Fibroblast of skin of left biceps (primary cell): ENCODE results near the gene ZNF148.
"Not testable (repeated sequence)": the region's sequence is repeated elsewhere in the genome, so short reads cannot be mapped to it uniquely, and the experiment has no call there.

Experiments
- DNase-seq, 2 experiments: peaks; one replicate each; pipeline ENCODE4 v3.0.0-alpha.2; 2013; ENCODE audit warnings: low read depth in 2 of 2

The ZNF148 gene

DNA sequence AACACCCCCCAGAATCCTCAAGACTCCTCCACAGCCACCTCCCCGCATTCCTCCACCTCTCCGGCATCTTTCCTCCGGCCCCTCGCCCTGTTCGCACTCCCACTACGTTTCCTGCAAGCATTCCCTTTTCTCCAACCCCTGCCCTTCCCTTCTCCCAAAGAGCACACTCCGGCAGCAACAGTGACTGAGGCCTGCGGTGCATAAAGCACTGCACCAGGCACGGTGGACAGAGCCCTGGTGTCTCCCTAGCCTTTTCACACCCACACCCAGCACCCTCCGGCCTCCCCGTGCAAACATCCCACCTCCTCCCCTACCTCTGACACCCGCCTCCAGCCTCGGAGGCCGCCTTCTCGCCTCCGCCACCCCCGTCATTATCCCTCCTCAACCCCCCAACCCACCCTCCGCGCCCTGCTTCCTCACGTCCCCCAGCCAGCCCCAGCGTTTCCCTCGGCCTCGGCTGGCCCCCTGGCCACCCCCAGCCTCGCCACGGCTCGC is 577 bp downstream of the ZNF148 start:
- DNase-seq, result no peak

DNA sequence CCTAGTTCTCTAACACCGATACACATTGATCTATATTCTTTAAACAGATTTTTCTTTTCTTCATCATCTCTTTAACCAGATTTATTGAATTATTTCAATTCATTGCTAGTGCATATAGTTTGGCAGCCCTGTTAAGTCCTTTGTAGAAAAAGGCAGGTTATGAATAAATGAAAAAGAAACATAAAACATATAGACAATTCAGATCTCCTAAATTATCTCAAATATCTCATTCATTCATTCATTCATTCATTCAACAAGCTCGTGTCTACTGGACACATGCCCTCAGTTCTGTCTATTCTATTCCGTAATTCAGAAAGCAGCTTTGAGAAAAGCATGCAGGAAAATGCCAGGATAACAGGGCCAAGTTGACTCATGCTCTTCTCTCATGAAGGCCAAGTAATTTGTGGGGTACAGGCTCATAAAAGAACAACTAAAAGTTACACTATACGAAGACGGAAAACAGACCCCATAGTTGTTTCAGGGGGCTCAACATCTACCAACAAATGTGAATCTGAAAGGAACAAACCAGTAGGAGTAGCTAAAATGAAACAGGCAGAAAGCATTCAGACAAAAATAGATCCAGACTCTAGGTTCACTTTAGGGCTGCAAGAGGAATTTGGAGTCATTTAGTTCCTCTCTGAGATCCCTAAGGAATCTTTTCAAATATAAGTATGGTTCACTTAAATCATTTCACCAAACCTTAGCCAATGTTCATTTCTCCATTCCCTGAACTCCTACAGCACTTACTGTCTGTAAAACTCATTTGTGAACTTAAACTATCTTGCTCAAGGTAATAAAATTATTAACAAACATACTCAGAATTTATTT is 7.5 kb downstream of the ZNF148 start:
- no peak for DNase-seq

DNA sequence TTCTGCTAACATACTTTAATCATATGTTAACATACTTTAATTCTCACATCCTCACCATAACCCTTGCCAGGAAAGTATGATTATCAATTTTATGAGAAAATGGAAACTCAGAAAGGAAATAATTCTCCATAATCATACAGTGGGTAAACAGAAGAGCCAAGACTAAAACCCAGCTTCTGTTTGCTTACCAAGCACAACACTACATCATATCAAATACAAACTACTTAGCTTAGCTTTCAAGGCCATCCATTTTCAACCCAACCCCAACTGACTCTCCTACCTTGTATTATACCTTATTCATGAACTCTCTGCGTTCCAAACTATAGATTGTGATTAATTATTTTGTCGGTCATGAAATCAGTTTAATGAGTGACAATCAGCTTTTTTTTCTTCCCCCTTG is 9.0 kb downstream of the ZNF148 start:
- no peak for DNase-seq

DNA sequence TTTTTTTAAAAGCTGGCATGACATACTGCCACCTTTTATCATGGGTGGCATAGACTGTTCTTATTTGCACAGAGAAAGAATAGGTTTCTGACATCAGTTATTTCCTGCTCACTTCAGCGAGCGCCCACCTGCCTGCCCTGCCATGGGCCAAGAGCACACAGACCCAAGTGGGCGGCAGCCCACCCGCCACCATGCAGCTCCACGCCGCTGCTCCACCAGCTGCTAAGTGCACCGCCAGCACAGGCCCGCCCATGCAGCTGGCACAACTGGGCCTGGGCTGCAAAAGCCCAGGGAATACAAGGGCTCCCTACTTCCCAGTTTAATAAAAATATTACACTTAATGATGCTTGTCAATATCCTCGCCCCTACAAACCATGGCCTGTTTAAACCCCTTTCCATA is 15.4 kb downstream of the ZNF148 start:
- DNase-seq, result no peak

DNA sequence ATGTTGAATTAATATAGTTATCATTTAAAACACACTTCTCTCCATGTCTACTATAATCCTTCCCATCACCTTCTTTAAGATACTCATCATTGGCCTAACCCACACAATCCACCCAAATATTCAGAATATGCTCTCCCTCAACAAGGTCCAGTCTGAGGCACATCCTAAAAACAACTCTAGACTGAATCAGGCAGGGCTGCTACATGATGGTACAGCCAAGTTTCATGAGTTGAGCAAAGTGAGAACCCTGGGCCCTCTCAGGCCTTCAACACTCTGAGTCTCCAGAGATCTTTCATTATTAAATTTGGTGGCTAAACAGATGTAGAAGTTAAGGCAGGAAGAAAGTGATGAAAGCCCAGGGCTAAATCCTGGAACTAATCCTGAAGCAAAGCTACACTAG is 16.2 kb downstream of the ZNF148 start:
- no peak for DNase-seq

DNA sequence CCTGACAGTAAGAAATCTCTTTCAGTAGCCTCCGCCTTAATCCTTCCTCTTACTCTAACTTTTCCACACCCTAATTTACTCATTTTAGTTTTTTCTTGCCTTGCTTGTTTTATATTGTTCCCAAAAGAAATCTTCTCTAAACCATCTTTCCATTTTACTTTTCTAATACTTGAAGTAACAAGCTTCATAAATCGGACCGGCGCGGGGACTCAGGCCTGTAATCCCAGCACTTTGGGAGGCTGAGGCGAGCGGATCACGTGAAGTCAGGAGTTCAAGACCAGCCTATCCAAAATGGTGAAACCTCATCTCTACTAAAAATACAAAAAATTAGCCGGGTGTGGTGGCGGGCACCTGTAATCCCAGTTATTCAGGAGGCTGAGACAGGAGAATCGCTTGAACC is 17.3 kb downstream of the ZNF148 start:
- DNase-seq, result no peak

DNA sequence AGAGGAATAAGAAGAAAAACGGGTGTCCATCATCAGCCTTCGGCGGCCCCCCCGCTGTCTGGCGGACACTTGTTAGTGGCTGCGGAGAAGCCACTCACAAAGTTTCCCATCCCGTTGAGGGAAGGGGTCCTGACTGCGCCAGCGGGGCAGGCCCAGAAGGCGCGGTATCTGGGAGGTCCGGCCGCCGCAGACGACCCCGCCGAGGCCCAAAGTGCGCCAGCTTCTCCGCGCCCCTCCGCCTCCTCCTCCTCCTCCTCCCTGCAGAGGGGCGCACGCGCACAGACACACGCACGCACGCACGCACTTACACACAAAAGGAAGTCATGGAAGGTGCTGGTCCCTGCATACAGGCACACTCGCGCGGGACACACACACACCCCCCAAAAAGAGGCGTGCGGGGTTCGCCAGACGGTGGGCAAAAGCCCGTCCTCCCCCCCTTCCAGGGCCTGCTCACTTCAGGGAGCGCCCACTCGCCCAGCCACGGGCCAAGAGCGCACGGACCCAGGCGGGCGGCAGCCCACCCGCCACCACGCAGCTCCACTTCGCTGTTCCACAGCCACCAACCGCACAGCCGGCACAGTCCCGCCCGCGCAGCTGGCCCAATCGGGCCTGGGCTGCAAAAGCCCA is 18.0 kb downstream of the ZNF148 start:
- DNase-seq, result no peak

DNA sequence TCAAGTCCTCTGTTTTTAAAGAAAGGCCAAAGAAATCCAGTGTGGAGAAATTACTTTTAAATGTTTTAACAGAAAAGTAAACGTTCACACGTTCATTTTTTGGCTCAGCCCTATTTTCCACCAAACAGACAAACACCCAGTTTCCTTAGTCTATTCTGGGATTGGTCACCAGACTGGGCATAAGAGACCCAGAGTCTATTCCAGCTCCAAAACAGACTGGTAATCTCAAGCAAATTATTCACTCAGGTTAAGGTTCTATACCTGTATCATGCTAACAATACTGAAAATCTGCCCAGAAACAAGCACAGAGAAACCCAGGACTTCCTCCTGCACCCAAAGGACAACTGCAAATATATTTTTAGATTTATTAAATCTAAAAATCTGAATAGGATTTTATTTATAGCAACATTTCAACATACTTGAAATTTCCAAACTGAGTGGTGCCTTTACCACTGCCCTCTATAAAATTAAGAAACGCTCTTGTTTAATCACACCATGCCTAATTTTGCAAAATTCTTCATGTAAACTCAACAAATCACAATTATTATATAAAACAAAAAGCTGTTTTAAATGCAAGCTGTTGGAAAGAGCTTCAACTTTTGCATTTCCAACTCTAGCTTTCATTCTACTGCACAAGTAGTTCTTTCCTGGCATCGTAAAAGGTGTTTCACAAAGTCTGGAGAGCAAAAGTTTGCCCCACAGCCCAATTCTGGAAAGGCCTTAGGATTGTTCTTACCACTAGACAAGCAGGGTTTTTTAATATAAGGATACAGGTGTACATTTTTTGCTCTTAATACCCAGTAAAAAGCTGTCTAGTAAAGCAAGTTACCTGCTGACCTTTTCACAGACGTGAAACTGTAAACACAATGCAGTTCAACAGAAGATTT is 18.7 kb downstream of the ZNF148 start:
- DNase-seq, result no peak

DNA sequence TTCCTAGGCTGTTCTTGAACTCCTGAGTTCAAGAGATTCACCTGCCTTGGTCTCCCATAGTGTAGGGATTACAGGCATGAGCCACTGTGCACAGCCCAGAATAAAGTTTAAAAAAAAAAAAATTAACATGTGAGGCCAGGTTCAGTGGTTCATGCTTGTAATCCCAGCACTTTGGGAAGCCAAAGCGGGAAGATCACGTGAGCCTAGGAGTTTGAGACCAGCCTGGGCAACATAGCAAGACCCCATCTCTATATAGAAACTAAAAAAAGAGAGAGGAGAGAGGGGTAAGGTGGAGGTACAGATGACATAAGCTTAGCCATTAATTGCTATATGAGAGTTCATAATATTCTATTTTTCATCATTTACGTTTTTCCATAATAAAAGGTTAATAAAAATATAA is 21.5 kb downstream of the ZNF148 start:
- DNase-seq, result no peak

DNA sequence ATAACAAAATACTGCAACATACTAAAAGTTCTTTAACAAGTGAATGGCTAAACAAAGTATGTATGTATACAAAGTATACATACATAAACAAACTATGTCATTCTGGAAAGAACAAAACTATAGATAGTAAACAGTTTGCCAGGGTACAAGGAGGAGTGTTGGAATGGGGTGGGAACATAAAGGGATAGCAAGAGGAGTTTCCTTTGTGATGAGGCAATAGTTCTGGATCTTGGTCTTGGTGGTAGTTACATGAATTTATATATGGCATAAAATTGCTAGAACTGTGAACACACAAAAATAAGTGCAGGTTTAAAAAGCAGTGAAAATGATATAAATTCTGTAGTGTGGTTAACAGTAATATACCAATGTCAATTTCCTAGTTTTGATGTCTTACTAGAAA is 22.0 kb downstream of the ZNF148 start:
- no peak for DNase-seq

DNA sequence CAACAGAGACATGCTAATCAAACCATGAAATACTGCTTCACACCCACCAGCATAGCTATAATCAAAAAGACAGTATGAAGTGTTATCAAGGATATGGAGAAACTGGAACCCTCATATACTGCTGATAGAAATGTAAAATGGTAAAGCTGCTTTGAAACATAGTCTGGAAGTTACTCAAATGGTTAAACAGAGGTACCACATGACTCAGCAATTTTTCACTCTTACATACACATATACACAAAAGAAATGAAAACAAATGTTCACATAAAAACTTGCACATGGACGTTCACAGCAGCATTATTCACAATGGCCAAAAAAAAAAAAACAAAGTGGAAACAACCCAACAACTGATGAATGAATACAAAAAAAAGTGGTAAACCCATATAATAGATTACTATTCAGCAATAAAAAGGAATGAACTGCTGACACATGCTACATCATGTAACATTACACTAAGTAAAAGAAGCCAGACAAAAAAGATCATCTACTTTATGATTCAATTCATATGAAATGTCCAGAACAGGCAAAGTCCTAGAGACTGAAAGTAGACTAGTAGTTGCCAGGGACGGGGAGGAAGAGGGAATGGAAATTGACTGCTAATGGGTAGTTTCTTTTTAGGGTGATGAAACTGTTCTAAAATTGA is 23.2 kb downstream of the ZNF148 start:
- peak; percentile 53 to 59 for DNase-seq

DNA sequence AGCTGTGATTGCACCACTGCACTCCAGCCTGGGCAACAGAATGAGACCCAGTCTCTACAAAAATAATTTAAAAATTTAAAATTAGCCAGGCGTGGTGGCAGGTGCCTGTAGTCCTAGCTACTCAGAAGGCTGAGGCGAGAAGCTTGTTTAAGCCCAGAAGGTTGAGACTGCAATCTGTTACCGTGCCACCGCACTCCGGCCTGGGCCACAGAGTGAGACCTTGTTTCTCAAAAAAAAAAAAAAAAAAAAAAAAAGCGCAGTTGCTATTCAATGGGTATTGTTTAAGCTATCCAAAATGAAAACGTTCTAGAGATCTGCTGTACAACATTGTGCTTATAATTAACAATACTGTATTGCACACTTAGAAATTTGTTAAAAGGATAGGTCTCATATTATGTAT is 24.0 kb downstream of the ZNF148 start:
- DNase-seq, result no peak

DNA sequence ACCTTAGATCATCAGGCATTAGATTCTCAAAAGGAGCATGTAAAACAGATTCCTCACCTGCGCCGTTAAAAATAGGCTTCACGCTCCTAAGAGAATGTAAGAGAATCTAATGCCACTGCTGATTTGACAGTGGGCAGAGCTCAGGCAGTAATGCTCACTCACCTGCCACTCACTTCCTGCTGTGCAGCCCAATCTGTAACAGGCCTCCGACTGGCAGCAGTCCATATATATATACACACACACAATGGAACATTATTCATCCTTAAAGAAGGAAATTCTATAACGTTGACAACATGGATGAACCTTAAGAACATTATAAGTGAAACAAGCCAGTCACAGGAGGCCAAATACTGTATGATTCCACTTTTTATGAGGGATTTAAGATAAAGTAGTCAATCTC is 24.5 kb downstream of the ZNF148 start:
- no peak for DNase-seq

DNA sequence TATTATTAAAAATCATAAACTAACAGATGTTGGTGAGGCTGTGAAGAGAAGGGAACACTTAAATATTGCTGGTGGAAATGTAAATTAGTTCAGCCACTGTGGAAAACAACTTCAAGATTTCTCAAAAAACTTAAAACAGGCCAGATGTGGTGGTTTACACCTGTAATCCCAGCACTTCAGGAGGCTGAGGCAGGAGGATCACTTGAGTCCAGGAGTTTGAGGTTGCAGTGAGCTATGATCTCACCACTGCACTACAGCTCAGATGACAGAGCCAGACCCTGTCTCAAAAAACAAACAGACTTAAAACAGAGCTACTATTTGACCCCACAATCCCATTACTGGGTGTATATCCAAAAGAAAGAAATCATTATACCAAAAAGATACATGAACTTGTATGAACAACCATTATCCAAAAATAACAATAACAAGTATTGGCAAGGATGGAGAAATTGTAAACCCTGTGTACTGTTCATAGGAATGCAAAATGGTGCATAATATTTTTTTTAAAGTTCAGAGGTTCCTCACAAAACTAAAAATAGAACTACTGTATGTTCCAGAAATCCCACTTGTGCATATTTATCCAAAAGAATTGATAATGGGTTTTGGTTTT is 25.5 kb downstream of the ZNF148 start:
- DNase-seq, result no peak

DNA sequence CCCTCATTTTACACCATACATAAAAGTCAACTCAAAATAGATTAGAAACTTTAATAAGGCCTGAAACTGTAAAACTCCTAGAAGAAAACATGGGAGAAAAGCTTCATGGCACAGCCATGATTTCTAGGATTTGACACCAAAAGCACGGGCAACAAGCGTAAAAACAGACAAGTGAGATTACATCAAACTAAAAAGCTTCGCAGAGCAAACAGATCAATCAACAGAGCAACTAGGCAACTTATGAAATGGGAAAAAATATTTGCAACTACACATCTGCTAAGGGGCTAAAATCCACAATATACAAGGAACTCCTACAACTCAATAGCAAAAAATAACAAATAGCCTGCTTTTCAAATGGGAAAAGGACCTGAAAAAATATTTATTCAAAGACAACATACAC is 26.1 kb downstream of the ZNF148 start:
- DNase-seq, result no peak

DNA sequence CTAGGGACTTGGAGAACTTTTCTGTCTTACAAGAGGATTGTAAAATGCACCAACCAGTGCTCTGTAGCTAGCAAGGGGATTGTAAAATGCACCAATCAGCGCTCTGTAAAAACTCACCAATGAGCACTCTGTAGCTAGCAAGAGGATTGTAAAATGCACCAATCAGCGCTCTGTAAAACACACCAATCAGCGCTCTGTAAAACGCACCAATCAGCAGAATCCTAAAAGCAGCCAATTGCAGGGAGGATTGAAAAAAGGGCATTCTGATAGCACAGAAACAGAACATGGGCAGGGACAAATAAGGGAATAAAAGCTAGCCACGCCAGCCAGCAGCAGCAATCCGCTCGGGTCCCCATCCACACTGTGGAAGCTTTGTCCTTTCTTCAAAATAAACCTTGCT is 31.8 kb downstream of the ZNF148 start:
- not testable (repeated sequence) for DNase-seq

DNA sequence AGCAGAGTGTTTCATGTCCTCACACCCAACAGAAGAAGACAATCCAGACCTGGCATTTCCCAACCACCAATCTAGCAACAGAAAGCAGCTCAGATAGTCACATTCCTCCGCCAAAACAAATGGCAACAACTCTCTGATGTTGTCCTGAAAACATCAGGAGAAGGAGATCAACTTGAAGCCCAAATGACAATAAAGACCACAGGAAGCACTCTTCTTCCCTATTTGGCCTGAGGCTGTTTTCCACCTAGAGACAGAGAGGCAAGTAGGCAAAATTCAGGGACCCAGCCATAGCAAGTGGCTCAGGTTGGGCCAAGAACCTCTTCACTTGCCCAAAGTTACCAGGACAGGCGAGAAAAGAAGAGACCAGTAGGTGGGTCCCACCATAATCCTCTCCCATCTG is 35.0 kb downstream of the ZNF148 start:
- no peak for DNase-seq

DNA sequence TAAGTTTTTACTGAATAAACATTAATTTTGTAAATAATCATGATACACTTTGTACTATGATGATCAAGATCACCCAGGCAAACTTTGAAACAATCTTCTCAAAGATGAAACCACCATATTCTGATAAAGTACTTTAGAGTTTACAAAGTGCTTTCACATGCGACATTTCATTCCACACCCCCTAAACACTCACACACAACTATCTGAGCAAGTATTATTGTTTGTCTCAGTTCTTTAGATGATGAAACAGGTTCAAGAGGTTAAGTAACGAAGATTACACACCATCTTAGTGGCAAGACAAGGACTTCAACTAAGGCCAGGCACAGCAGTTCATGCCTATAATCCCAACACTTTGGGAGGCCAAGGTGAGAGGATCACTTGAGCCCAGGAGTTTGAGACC is 37.6 kb downstream of the ZNF148 start:
- no peak for DNase-seq

DNA sequence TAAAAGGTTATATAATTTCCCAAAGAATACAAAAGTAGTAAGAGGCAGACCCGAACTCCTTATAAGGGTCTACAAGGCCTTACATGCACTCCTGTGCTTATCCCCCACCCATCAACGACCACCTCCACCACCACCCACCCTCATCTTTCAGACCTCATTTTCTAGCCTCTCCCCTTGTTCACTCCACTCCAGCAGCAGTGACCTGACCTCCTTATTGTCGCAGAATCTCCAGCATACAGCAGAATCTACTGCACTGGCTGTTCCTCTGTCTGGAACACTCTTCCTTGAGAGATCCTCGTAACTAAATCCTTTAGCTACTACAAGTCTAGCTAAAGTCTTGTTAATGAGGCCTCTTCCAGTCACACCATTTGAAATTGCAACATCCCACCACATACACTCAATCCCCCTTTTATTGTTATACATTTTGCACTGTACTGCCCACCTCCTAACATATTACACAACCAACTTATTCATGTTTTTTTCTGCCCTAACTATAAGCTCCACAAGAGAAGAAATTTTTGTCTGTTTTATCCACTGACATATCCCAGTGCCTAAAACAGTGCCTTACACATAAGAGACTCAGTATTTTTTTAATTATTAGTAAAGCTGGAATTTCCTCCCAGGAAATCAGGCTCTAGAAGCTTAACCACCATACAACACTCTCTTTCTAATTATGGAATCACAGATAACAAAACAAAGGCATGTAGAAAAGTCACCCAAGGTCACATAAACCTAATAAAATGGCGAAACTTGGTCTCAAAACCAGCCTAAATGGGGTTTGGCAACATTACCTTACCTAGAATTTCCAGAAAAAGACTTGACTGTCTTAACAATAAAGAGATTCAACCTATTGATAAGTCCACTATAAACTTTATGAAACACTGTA is 40.2 kb downstream of the ZNF148 start:
- no peak for DNase-seq

DNA sequence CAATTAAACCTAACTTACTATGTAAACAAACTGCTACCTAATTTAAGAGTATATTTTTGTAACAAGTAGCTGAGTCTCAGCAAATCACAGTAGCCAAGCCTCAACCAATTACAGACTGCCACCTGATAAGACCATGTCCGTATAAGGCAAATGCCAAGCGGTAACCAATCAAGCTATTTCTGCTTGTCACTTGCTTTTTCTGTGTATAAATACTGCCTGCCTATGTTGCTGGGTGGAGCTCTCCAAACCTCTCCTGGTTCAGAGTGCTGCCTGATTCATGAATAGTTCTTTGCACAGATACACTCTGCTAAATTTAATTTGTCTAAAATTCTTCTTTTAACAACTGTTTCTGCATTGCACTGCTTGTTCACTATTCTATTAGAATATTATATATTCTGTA is 42.6 kb downstream of the ZNF148 start:
- no peak for DNase-seq

DNA sequence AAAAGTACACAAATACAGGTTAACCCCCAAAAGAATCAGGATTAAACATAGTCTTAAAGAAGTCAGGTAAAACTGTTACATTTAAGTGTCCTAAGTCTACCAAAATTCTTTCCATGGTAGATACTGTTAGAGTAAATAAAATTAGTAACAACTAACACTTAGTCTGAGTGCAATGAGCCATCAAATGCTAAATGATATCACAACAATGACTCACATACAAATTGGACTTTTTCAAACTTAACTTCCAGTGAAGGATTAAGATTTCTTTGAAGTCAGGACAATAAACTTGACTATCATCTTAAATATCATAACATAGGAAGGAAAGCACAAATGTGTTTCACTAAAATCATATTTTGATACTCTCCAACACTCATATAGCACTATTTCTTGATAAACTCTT is 43.9 kb downstream of the ZNF148 start:
- DNase-seq, result no peak
